ENCODE results near the gene UBP1. TPM values are rescaled to one million over a fixed set of nuclear protein-coding genes. Genes with fewer than 3 reads are reported as not detected.
"Not testable (repeated sequence)": the region's sequence is repeated elsewhere in the genome, so short reads cannot be mapped to it uniquely, and the experiment has no call there.

Gene UBP1
- total and polyA plus RNA-seq, 5 donors from 2014 or later = 9.3 to 92.9 (median 11.7) TPM

GRCh38 chr3:33355611-33356010, 84.6 kb downstream of the UBP1 start:
- no peak for ATAC-seq (ENCODE audit: low read depth in 2 of 2)

GRCh38 chr3:33339758-33340157, 100.4 kb downstream of the UBP1 start:
- no peaks in the 10 kb centered on the region for H3K4me1 ChIP-seq (ENCODE audit: control insufficient read depth, insufficient read depth, low read length, poor library complexity, severe bottlenecking)
- Mint-ChIP-seq H3K9me3 (peaks cover 0 to 5% (median under 1%) of the 10 kb centered on the region in 7 donors), H3K27ac (no peak overlapping the region), H3K4me1 (peaks cover 0 to 4% (median 0%) of the 10 kb centered on the region in 4 donors), H3K4me3 (no peak overlapping the region), H3K27me3 (peaks cover 25% of the 10 kb centered on the region), H3K36me3 (no peaks in the 10 kb centered on the region)
- DNase-seq (no peak), ATAC-seq (ENCODE audit: low read depth in 2 of 2) (no peak)
- H3K4me3 ChIP-seq (ENCODE audit: low read depth, low read length) = no peak overlapping the region
- H3K27me3 ChIP-seq (ENCODE audit: control insufficient read depth, insufficient read depth, low read length) = no peaks in the 10 kb centered on the region
- H3K36me3 ChIP-seq (ENCODE audit: control insufficient read depth, insufficient read depth, low read length) = no peaks in the 10 kb centered on the region
- H3K27ac ChIP-seq (ENCODE audit: insufficient read depth, low read length, poor library complexity, severe bottlenecking) = no peak overlapping the region
- peaks cover 2 to 3% of the 10 kb centered on the region in 2 experiments for H3K9me3 ChIP-seq (ENCODE audit: control insufficient read depth in 2 of 2, low read length in 2 of 2)

More at GRCh38 chr3:33355611-33356010, 84.6 kb downstream of the UBP1 start:
- Mint-ChIP-seq H3K27ac (no peak overlapping the region), H3K36me3 (no peaks in the 10 kb centered on the region), H3K27me3 (peaks cover 41% of the 10 kb centered on the region), H3K4me1 (no peaks in the 10 kb centered on the region), H3K9me3 (peaks cover 0 to 2% (median 0%) of the 10 kb centered on the region in 7 donors), H3K4me3 (no peak overlapping the region)
- Histone ChIP-seq H3K4me1 (ENCODE audit: control insufficient read depth, insufficient read depth, low read length, poor library complexity, severe bottlenecking) (no peaks in the 10 kb centered on the region), H3K4me3 (ENCODE audit: low read depth, low read length) (no peak overlapping the region), H3K36me3 (ENCODE audit: control insufficient read depth, insufficient read depth, low read length) (no peaks in the 10 kb centered on the region), H3K27ac (ENCODE audit: insufficient read depth, low read length, poor library complexity, severe bottlenecking) (no peak overlapping the region), H3K9me3 (ENCODE audit: control insufficient read depth in 2 of 2, low read length in 2 of 2) (no peaks in the 10 kb centered on the region), H3K27me3 (ENCODE audit: control insufficient read depth, insufficient read depth, low read length) (peaks cover 3% of the 10 kb centered on the region)
- DNase-seq = no peak

GRCh38 chr3:33338936-33339465, 101.2 kb downstream of the UBP1 start:
- not testable (repeated sequence) for H3K36me3 Mint-ChIP-seq; H3K36me3 ChIP-seq (ENCODE audit: control insufficient read depth, insufficient read depth, low read length); H3K27ac Mint-ChIP-seq; DNase-seq; H3K4me1 ChIP-seq (ENCODE audit: control insufficient read depth, insufficient read depth, low read length, poor library complexity, severe bottlenecking); H3K27me3 ChIP-seq (ENCODE audit: control insufficient read depth, insufficient read depth, low read length); ATAC-seq (ENCODE audit: low read depth in 2 of 2); H3K4me1 Mint-ChIP-seq; H3K4me3 ChIP-seq (ENCODE audit: low read depth, low read length); H3K4me3 Mint-ChIP-seq; H3K27ac ChIP-seq (ENCODE audit: insufficient read depth, low read length, poor library complexity, severe bottlenecking); H3K9me3 ChIP-seq (ENCODE audit: control insufficient read depth in 2 of 2, low read length in 2 of 2)
- Mint-ChIP-seq H3K27me3 (peaks cover 26% of the 10 kb centered on the region), H3K9me3 (peaks cover 0 to 13% (median 4%) of the 10 kb centered on the region in 7 donors)

Other genes with a start within 250 kb of the UBP1 start
- gene SUSD5, start 221.6 kb downstream of the UBP1 start, total RNA-seq = not detected
- under 1 TPM in 3 of 4 donors, not detected in 1; 0.22 to 0.28 (median 0.25) TPM for gene SUSD5, start 221.6 kb downstream of the UBP1 start, polyA plus RNA-seq
- not detected for gene FBXL2, start 163.0 kb downstream of the UBP1 start, total RNA-seq
- under 1 TPM in 1 of 4 donors, not detected in 3; 0.05 TPM for gene FBXL2, start 163.0 kb downstream of the UBP1 start, polyA plus RNA-seq

Measured in CD4-positive, CD25-positive, alpha-beta regulatory T cell (primary cell).